ENCODE data around the gene C5AR2.

Gene C5AR2

GRCh38 chr19:47319923-47320871 is 11.8 kb upstream of the C5AR2 start:
- no peak overlapping the region for H3K27ac ChIP-seq
- no peaks in the 10 kb centered on the region for H3K4me1 ChIP-seq (ENCODE audit: low read depth, poor library complexity, severe bottlenecking)
- no peak overlapping the region for H2AFZ ChIP-seq (ENCODE audit: low read depth)
- no peak overlapping the region for H3K4me2 ChIP-seq
- H4K20me1 ChIP-seq (ENCODE audit: insufficient read depth), result no peaks in the 10 kb centered on the region
- TF ChIP-seq CTCF (conservative IDR thresholded peaks at IDR 0.05; ENCODE audit: low read depth, low read length), result no peak
- no peaks in the 10 kb centered on the region for H3K79me2 ChIP-seq (ENCODE audit: insufficient read depth, low read depth)
- H3K36me3 ChIP-seq (ENCODE audit: insufficient read depth), result no peaks in the 10 kb centered on the region
- peaks cover 72% of the 10 kb centered on the region for H3K27me3 ChIP-seq (ENCODE audit: insufficient read depth, low read depth)
- no peak overlapping the region for H3K4me3 ChIP-seq (IDR thresholded peaks at IDR 0.05; ENCODE audit: insufficient read depth, low read depth, low read length)
- no peak overlapping the region for H3K9ac ChIP-seq

DNA sequence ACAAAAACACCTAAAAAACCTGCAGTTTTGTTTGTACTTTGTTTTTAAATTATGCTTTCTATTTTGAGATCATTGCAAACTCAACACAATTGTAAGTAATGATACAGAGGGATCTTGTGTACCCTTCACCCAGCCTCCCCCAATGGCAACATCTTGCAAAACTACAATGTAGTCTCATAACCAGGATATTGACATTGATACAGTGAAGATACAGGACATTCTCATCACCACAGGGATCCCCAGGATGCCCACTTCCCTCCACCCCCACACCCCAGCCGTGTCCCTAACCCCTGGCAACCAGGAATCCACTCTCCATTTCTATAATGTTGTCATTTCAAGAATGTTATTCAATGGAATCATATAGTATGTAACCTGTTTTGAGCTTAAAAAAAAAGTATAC is 10.3 kb upstream of the C5AR2 start:
- Histone ChIP-seq H3K27me3 (ENCODE audit: insufficient read depth, low read depth) (peaks cover 67% of the 10 kb centered on the region), H3K4me2 (no peak overlapping the region), H3K79me2 (ENCODE audit: insufficient read depth, low read depth) (no peaks in the 10 kb centered on the region), H3K36me3 (ENCODE audit: insufficient read depth) (no peaks in the 10 kb centered on the region), H2AFZ (ENCODE audit: low read depth) (no peak overlapping the region), H3K4me1 (ENCODE audit: low read depth, poor library complexity, severe bottlenecking) (no peaks in the 10 kb centered on the region), H3K4me3 (IDR thresholded peaks at IDR 0.05; ENCODE audit: insufficient read depth, low read depth, low read length) (no peak overlapping the region), H3K27ac (no peak overlapping the region), H3K9ac (no peak overlapping the region), H4K20me1 (ENCODE audit: insufficient read depth) (no peaks in the 10 kb centered on the region)
- TF ChIP-seq CTCF (conservative IDR thresholded peaks at IDR 0.05; ENCODE audit: low read depth, low read length), result no peak

DNA sequence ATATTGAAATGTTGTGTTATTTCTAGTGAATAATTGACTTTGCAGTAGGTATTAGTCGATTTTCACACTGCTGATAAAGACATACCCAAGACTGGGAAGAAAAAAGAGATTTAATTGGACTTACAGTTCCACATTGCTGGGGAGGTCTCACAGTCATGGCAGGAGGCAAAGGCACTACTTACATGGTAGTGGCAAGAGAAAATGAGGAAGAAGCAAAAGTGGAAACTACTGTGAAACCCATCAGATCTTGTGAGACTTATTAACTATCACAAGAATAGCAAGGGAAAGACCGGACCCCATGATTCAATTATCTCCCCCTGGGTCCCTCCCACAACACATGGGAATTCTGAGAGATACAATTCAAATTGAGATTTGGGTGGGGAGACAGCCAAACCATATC is 9.9 kb upstream of the C5AR2 start:
- no peak for TF ChIP-seq CTCF (conservative IDR thresholded peaks at IDR 0.05; ENCODE audit: low read depth, low read length)
- Histone ChIP-seq H3K4me3 (IDR thresholded peaks at IDR 0.05; ENCODE audit: insufficient read depth, low read depth, low read length) (no peak overlapping the region), H4K20me1 (ENCODE audit: insufficient read depth) (no peaks in the 10 kb centered on the region), H3K9ac (no peak overlapping the region), H3K79me2 (ENCODE audit: insufficient read depth, low read depth) (no peaks in the 10 kb centered on the region), H3K27ac (no peak overlapping the region), H2AFZ (ENCODE audit: low read depth) (no peak overlapping the region), H3K27me3 (ENCODE audit: insufficient read depth, low read depth) (peaks cover 68% of the 10 kb centered on the region), H3K4me1 (ENCODE audit: low read depth, poor library complexity, severe bottlenecking) (no peaks in the 10 kb centered on the region), H3K36me3 (ENCODE audit: insufficient read depth) (no peaks in the 10 kb centered on the region), H3K4me2 (no peak overlapping the region)

GRCh38 chr19:47323409-47323808 is 8.6 kb upstream of the C5AR2 start:
- Histone ChIP-seq H3K27me3 (ENCODE audit: insufficient read depth, low read depth) (peaks cover 64% of the 10 kb centered on the region), H3K4me1 (ENCODE audit: low read depth, poor library complexity, severe bottlenecking) (no peaks in the 10 kb centered on the region), H3K27ac (no peak overlapping the region), H3K4me2 (no peak overlapping the region), H3K9ac (no peak overlapping the region), H3K4me3 (IDR thresholded peaks at IDR 0.05; ENCODE audit: insufficient read depth, low read depth, low read length) (no peak overlapping the region), H3K36me3 (ENCODE audit: insufficient read depth) (no peaks in the 10 kb centered on the region), H2AFZ (ENCODE audit: low read depth) (no peak overlapping the region), H3K79me2 (ENCODE audit: insufficient read depth, low read depth) (no peaks in the 10 kb centered on the region), H4K20me1 (ENCODE audit: insufficient read depth) (no peaks in the 10 kb centered on the region)
- no peak for TF ChIP-seq CTCF (conservative IDR thresholded peaks at IDR 0.05; ENCODE audit: low read depth, low read length)
